ENCODE results near the gene MAEL.

The MAEL gene

DNA sequence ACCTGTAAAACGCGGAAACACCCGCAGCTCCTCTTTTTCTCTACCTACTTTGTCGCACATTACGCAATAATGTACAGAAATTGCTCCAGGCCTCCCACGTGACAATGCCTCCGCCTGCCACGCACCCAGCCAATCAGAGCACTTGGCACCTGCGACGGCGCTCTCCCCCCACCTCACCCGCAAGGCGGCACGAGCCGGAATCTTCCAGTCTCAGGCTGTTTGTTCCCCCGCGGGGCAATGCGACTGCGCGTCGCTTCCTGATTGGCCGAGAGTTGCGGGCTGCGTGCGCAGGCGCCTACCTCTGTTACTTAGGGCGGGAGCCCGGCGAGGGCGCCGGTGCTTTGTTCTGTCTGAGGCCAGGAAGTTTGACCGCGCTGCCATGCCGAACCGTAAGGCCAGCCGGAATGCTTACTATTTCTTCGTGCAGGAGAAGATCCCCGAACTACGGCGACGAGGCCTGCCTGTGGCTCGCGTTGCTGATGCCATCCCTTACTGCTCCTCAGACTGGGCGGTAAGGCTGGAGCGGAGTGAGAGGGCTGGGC lies at the start of gene MAEL:
MAEL (plus strand) TSS at position 307 of the 542 bp plus-strand sequence; CDS start at position 380, 73 bp downstream.
- no peaks in the 10 kb centered on the region for H3K36me3 ChIP-seq (ENCODE audit: control insufficient read depth in 2 of 2, insufficient read depth in 1 of 2, low read length in 2 of 2)
- POLR2A ChIA-PET: no interaction called here
- no peaks in the 10 kb centered on the region for H3K9me3 ChIP-seq (ENCODE audit: control insufficient read depth, insufficient read depth, low read depth, low read length)
- CTCF ChIA-PET: no interaction called here
- no peak for TF ChIP-seq EGR2 (tag by site-specific recombination; IDR thresholded peaks at IDR 0.05; ENCODE audit: low read depth)
- TF ChIP-seq ZNF335 (tag by site-specific recombination; conservative IDR thresholded peaks at IDR 0.05): no peak
- TF ChIP-seq ZNF610 (tag by site-specific recombination; IDR thresholded peaks at IDR 0.05; ENCODE audit: borderline replicate concordance): no peak
- TF ChIP-seq, protein P1, sequence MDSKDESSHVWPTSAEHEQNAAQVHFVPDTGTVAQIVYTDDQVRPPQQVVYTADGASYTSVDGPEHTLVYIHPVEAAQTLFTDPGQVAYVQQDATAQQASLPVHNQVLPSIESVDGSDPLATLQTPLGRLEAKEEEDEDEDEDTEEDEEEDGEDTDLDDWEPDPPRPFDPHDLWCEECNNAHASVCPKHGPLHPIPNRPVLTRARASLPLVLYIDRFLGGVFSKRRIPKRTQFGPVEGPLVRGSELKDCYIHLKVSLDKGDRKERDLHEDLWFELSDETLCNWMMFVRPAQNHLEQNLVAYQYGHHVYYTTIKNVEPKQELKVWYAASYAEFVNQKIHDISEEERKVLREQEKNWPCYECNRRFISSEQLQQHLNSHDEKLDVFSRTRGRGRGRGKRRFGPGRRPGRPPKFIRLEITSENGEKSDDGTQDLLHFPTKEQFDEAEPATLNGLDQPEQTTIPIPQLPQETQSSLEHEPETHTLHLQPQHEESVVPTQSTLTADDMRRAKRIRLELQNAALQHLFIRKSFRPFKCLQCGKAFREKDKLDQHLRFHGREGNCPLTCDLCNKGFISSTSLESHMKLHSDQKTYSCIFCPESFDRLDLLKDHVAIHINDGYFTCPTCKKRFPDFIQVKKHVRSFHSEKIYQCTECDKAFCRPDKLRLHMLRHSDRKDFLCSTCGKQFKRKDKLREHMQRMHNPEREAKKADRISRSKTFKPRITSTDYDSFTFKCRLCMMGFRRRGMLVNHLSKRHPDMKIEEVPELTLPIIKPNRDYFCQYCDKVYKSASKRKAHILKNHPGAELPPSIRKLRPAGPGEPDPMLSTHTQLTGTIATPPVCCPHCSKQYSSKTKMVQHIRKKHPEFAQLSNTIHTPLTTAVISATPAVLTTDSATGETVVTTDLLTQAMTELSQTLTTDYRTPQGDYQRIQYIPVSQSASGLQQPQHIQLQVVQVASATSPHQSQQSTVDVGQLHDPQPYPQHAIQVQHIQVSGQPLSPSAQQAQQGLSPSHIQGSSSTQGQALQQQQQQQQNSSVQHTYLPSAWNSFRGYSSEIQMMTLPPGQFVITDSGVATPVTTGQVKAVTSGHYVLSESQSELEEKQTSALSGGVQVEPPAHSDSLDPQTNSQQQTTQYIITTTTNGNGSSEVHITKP (tag by site-specific recombination; IDR thresholded peaks at IDR 0.05): no peak
- TF ChIP-seq, protein P2, sequence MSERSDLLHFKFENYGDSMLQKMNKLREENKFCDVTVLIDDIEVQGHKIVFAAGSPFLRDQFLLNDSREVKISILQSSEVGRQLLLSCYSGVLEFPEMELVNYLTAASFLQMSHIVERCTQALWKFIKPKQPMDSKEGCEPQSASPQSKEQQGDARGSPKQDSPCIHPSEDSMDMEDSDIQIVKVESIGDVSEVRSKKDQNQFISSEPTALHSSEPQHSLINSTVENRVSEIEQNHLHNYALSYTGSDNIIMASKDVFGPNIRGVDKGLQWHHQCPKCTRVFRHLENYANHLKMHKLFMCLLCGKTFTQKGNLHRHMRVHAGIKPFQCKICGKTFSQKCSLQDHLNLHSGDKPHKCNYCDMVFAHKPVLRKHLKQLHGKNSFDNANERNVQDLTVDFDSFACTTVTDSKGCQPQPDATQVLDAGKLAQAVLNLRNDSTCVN (tag by site-specific recombination; optimal IDR thresholded peaks at IDR 0.05): no peak
- no peak for TF ChIP-seq OSR2 (tag by site-specific recombination; IDR thresholded peaks at IDR 0.05)
- no peak for TF ChIP-seq ZNF2 (tag by site-specific recombination; IDR thresholded peaks at IDR 0.05)
- no peak for TF ChIP-seq ZNF654 (tag by site-specific recombination; IDR thresholded peaks at IDR 0.05; ENCODE audit: low read depth)
- no peak for TF ChIP-seq ZBTB48 (tag by site-specific recombination; IDR thresholded peaks at IDR 0.05)
- TF ChIP-seq ZNF202 (tag by site-specific recombination; IDR thresholded peaks at IDR 0.05; ENCODE audit: borderline replicate concordance): no peak
- no peak within 1 kb of the TSS for H3K4me3 ChIP-seq (ENCODE audit: low read depth, low read length)
- no peaks in the 10 kb centered on the region for H3K4me1 ChIP-seq (ENCODE audit: control insufficient read depth, insufficient read depth, low read length)
- no peak within 1 kb of the TSS for H3K27ac ChIP-seq (ENCODE audit: extremely low read depth, low read depth, low read length)

DNA sequence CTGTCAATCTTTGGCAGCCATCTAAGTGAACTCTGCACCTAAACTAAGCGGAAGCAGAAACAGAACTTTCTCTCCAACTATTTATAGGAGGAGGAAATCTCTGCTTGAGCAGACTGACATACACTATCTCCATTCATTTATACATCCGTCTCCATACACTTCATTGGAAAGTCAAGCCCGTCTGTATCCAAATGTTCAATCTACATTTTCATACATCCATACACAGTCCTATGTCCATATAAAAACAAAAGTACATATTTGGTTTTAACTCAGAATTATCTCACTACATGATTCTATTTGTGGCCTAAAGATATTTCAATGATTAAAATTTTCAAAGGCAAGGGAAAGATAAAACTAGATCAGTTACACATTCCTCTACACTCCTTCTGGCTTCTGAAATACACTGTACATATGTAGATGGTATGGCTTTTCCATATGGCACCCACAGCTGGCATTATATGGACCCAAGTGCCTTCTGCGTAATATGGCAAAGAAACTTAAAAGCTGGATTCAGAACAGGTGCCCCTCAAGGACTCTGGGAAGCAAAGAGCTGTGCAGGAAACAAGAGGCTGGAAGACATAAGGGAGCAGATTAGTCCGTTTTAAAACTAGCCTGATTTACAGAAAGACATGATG lies 49.2 kb upstream of the MAEL start:
- POLR2A ChIA-PET: no interaction called here
- H3K36me3 ChIP-seq (ENCODE audit: control insufficient read depth in 2 of 2, insufficient read depth in 1 of 2, low read length in 2 of 2): no peaks in the 10 kb centered on the region
- no peaks in the 10 kb centered on the region for H3K9me3 ChIP-seq (ENCODE audit: control insufficient read depth, insufficient read depth, low read depth, low read length)
- TF ChIP-seq, protein P3, sequence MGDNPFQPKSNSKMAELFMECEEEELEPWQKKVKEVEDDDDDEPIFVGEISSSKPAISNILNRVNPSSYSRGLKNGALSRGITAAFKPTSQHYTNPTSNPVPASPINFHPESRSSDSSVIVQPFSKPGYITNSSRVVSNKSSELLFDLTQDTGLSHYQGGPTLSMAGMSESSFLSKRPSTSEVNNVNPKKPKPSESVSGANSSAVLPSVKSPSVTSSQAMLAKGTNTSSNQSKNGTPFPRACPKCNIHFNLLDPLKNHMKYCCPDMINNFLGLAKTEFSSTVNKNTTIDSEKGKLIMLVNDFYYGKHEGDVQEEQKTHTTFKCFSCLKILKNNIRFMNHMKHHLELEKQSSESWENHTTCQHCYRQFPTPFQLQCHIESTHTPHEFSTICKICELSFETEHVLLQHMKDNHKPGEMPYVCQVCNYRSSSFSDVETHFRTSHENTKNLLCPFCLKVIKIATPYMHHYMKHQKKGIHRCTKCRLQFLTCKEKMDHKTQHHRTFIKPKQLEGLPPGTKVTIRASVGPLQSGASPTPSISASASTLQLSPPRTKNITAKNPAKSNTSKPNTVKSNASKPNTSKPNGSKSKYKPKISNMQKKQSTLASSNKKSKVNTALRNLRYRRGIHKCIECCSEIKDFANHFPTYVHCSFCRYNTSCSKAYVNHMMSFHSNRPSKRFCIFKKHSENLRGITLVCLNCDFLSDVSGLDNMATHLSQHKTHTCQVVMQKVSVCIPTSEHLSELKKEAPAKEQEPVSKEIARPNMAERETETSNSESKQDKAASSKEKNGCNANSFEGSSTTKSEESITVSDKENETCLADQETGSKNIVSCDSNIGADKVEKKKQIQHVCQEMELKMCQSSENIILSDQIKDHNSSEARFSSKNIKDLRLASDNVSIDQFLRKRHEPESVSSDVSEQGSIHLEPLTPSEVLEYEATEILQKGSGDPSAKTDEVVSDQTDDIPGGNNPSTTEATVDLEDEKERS (tag by site-specific recombination; IDR thresholded peaks at IDR 0.05): no peak
- H3K4me3 ChIP-seq (ENCODE audit: low read depth, low read length): no peak overlapping the region
- H3K4me1 ChIP-seq (ENCODE audit: control insufficient read depth, insufficient read depth, low read length): no peaks in the 10 kb centered on the region
- no peak overlapping the region for H3K27ac ChIP-seq (ENCODE audit: extremely low read depth, low read depth, low read length)
- CTCF ChIA-PET: no interaction called here

Measured in HEK293 (cell line).